ENCODE measurements around the gene CHAC1.

GRCh38 chr15:40922608-40923005, 30.7 kb upstream of the CHAC1 start:
- TF ChIP-seq POLR2A (IDR thresholded peaks at IDR 0.05) (no peak), CTCF (IDR thresholded peaks at IDR 0.05) (no peak)

Data from testis (tissue), 2 donors.